ENCODE results near the gene MAP3K12. TPM values are rescaled to one million over a fixed set of nuclear protein-coding genes. Genes with fewer than 3 reads are reported as not detected.

Gene MAP3K12
- total RNA-seq, 1 donor from 2014 or later = 17.2 TPM

DNA sequence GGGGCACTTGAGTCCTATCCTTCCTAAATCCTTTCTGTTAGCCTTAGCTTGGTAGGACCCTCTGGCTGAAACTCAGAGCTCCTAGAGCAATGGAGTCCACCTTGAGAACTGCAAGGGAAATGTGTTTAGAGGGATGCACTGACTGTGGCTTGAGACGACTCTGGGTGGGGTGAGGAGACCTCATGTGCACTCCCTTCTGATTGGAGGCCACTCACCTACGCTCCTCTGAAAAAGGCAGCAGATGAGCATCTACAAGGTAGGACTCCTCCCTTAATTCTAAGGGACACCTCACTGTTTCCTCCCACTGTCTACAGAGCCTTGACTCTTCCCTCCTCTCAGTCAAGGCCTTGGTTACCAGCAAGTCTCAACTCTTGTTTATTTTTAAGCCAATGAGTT, 1.0 kb downstream of the MAP3K12 start:
- Histone ChIP-seq H3F3A (ENCODE audit: low read depth) (peaks cover 60% of the 10 kb centered on the region), H3K4me2 (peak overlapping the region; percentile 95), H4K20me1 (ENCODE audit: low read depth) (peaks cover 3% of the 10 kb centered on the region), H3K27me3 (no peaks in the 10 kb centered on the region), H3K9me3 (ENCODE audit: low read depth) (no peaks in the 10 kb centered on the region), H3K4me3 (peak overlapping the region; percentile 64), H3K27ac (peak overlapping the region; percentile 75), H2AFZ (replicated peaks) (no peak overlapping the region), H3K79me2 (ENCODE audit: low read depth) (peaks cover 73% of the 10 kb centered on the region), H3K4me1 (peaks cover 61% of the 10 kb centered on the region), H3K9ac (no peak overlapping the region), H3K36me3 (no peaks in the 10 kb centered on the region)
- no peak for DNase-seq (ENCODE audit: low spot score)
- Mint-ChIP-seq H3K27ac (peak overlapping the region; percentile 82), H3K36me3 (peaks cover 3% of the 10 kb centered on the region), H3K9me3 (no peaks in the 10 kb centered on the region), H3K27me3 (ENCODE audit: insufficient read depth, low read depth) (peaks cover 14% of the 10 kb centered on the region), H3K4me3 (peak overlapping the region; percentile 96), H3K4me1 (peaks cover 63% of the 10 kb centered on the region)
- TF ChIP-seq CTCF (IDR thresholded peaks at IDR 0.05) (no peak), EZH2 (IDR thresholded peaks at IDR 0.05) (no peak), EZH2phosphoT487 (IDR thresholded peaks at IDR 0.05) (no peak)

DNA sequence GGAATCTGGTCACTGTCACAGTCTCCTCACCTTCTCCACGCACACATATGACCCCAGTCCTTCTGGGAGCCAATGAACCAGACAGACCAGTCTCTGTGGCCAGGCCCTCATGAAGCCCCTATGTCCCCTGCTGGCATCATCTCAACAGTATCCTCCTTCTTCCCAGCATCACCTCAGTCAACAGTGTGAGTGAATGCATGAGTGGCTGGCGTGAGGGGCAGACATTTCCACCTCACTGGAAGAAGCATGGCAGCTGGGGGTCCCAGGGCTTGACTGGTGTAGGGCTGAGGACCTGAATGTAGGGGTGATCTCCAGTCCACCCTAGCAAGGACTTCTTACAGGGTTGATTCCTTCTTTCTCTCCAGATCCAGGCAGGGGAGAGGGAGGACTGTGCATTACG, 1.8 kb downstream of the MAP3K12 start:
- peak overlapping the region; percentile 57 for H3K27ac Mint-ChIP-seq
- H4K20me1 ChIP-seq (ENCODE audit: low read depth) = peaks cover 3% of the 10 kb centered on the region
- H3K4me1 Mint-ChIP-seq = peaks cover 65% of the 10 kb centered on the region
- peaks cover 3% of the 10 kb centered on the region for H3K36me3 Mint-ChIP-seq
- H3K4me2 ChIP-seq = peak overlapping the region; percentile 95
- H3K4me3 ChIP-seq = no peak overlapping the region
- peaks cover 65% of the 10 kb centered on the region for H3K79me2 ChIP-seq (ENCODE audit: low read depth)
- H3F3A ChIP-seq (ENCODE audit: low read depth) = peaks cover 66% of the 10 kb centered on the region
- no peaks in the 10 kb centered on the region for H3K9me3 ChIP-seq (ENCODE audit: low read depth)
- TF ChIP-seq EZH2 (IDR thresholded peaks at IDR 0.05) (no peak), CTCF (IDR thresholded peaks at IDR 0.05) (no peak), EZH2phosphoT487 (IDR thresholded peaks at IDR 0.05) (no peak)
- no peak overlapping the region for H2AFZ ChIP-seq (replicated peaks)
- H3K9me3 Mint-ChIP-seq = no peaks in the 10 kb centered on the region
- H3K27me3 Mint-ChIP-seq (ENCODE audit: insufficient read depth, low read depth) = peaks cover 14% of the 10 kb centered on the region
- H3K9ac ChIP-seq = no peak overlapping the region
- peak overlapping the region; percentile 96 for H3K4me3 Mint-ChIP-seq
- DNase-seq (ENCODE audit: low spot score) = no peak
- H3K36me3 ChIP-seq = no peaks in the 10 kb centered on the region
- peaks cover 62% of the 10 kb centered on the region for H3K4me1 ChIP-seq
- H3K27ac ChIP-seq = no peak overlapping the region
- no peaks in the 10 kb centered on the region for H3K27me3 ChIP-seq

GRCh38 chr12:53496752-53497032, 2.6 kb downstream of the MAP3K12 start:
- H3K27me3 ChIP-seq = no peaks in the 10 kb centered on the region
- Mint-ChIP-seq H3K4me1 (peaks cover 66% of the 10 kb centered on the region), H3K9me3 (no peaks in the 10 kb centered on the region), H3K4me3 (peak overlapping the region; percentile 57), H3K27ac (no peak overlapping the region), H3K27me3 (ENCODE audit: insufficient read depth, low read depth) (peaks cover 14% of the 10 kb centered on the region), H3K36me3 (peaks cover 3% of the 10 kb centered on the region)
- no peak for DNase-seq (ENCODE audit: low spot score)
- H3K27ac ChIP-seq = peak overlapping the region; percentile 78
- H3K4me1 ChIP-seq = peaks cover 63% of the 10 kb centered on the region
- H3K79me2 ChIP-seq (ENCODE audit: low read depth) = peaks cover 65% of the 10 kb centered on the region
- peaks cover 3% of the 10 kb centered on the region for H4K20me1 ChIP-seq (ENCODE audit: low read depth)
- no peaks in the 10 kb centered on the region for H3K36me3 ChIP-seq
- peak overlapping the region; percentile 72 for H3K4me2 ChIP-seq
- no peak overlapping the region for H3K9ac ChIP-seq
- H3K9me3 ChIP-seq (ENCODE audit: low read depth) = no peaks in the 10 kb centered on the region
- peaks cover 74% of the 10 kb centered on the region for H3F3A ChIP-seq (ENCODE audit: low read depth)
- peak overlapping the region; percentile 12 for H3K4me3 ChIP-seq
- no peak for TF ChIP-seq EZH2phosphoT487 (IDR thresholded peaks at IDR 0.05)
- TF ChIP-seq CTCF (IDR thresholded peaks at IDR 0.05) = no peak
- TF ChIP-seq EZH2 (IDR thresholded peaks at IDR 0.05) = no peak
- H2AFZ ChIP-seq (replicated peaks) = no peak overlapping the region

Measured in neural progenitor cell (in vitro differentiated cells).